GM21390 (cell line): Measurements from ENCODE around the gene ZNF121.
"Not testable (repeated sequence)": the region's sequence is repeated elsewhere in the genome, so short reads cannot be mapped to it uniquely, and the experiment has no call there.

Experiments used
- ATAC-seq: cut with Tn5 transposase; IDR thresholded peaks from one replicate; pipeline ENCODE4 v1.9.1; 2021; ENCODE audit not compliant: unreplicated experiment

Gene ZNF121

DNA sequence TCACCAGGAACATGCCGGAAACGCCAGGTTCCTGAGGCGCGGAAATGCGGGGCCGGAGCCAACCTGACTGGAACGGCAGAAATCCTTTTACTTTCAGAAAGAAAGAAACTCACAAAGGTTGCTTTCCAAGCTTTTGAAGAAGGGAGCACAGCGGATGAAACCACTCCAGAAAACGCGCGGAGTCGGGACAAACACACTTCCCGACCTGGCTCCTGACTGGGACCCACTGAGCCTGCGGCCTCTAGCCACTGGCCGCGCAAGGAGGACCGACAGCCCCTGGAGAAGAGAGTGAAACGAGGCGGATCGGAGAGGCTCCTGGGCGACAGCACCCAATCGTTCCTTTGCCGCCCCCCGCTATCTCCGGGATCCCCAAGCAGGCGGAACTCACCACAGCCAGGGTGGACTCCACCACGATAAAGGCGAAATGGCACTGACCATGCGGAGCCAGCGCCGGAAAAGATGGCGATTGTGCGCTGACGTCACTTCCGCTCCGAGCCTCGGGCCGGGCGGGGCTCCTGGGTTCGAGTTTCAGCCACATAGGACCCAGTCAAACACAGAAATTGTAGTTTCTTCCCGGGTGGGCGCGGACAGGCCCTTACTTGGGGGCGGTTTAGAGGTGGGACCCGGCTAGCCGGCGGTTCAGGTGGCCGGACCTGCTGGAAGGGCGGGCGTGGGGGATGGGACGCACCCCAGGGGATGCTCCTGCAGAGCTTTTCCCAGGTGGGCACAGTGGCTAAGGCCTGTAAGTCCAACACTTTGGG lies at the start of gene ZNF121:
TSS of gene ZNF121 (minus strand) at position 432 of the 761 bp plus-strand sequence. CDS start 16,407 bp downstream, outside the sequence.
- peak; percentile 73 for ATAC-seq

DNA sequence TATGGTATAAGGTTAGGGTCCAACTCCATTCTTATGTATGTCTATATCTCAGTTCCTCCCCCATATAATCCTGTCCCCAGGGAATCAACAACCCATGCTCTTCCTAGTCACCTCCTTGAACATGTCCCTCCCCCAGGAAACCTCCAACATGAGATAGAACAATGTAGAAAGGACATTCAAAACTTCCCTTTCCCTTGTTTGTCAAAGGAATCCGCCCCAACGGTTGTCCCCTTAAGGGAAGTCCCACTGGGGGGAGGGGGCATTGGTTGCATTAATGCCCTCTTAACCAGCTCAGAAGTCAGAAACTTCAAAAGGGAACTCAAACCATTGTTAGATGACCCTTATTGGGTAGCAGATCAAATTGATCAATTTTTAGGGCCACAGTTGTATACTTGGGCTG lies 43.6 kb upstream of the ZNF121 start:
- no peak for ATAC-seq

DNA sequence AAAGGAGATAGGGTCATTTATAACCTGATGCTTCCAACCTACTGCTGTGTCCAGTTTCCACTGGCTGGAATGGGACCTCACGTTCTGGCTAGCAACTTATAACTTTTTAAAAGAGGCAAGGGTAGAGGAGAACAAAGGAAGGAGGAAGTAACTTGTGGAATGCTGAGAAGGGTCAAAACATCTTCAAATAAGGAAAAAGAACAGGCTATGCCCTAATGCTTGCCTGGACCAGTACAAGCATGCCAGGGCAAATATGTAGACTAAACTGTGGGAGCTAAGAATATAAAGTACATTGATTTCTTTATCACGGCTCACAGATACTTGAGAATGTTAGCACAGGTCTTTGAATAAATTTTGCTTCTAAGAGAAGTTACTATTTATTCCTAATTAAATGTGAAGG lies 38.2 kb upstream of the ZNF121 start:
- no peak for ATAC-seq

DNA sequence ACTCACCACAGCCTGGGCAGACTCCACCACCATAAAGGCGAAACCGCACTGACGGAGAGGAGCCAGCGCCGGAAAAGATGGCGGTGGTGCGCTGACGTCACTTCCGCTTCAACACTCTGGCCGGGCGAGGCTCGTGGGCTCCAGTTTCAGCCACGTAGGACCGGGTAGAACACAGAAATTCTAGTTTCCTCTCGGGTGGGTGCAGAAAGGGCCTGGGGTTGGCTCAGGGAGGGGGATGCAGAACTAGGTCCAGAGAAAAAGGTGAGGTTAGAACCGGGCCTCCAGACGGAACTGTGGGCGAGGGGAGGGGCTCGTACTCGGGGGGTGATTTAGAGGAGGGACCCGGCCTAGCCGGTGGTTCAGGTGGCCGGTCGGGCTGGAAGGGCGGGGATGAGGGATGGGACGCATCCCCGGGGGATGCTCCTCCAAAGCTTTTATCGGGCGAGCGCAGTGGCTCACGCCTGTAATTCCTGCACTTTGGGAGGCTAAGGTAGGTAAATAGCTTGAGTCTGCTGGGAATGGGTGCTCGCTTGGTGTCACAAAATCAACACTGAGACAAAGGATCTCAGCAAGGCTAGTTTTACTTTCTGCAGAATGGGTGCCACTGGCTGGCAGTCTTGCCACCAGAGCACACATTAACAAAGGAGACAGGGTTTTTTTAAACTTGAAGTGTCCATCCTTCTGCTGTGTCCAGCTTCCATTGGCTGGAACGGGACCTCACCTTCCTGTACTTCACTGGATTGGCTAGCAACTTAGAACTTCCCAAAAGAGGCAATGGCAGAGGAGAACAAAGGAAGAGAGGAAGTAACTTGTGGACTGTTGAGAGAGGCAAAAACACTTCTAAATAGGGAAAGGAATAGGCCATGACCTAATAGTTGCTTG lies 37.1 kb upstream of the ZNF121 start, which contains the start of gene ZNF561:
TSS of gene ZNF561 (minus strand) at position 77 of the 882 bp plus-strand sequence. CDS start 1,776 bp downstream, outside the sequence.
- ATAC-seq: peak; percentile 78

DNA sequence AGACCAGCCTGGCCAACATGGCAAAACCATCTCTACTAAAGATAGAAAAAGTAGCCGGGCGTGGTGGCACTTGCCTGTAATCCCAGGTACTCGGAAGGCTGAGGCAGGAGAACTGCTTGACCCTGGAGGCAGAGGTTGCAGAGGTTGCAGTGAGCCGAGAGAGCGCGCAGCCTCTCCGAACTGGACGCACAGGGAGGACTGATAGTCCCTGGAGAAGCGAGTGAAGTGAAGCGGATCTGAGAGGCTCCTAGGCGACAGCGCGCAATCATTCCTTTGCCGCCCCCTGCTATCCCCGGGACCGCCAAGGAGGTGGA lies 36.5 kb upstream of the ZNF121 start:
- ATAC-seq: no peak

DNA sequence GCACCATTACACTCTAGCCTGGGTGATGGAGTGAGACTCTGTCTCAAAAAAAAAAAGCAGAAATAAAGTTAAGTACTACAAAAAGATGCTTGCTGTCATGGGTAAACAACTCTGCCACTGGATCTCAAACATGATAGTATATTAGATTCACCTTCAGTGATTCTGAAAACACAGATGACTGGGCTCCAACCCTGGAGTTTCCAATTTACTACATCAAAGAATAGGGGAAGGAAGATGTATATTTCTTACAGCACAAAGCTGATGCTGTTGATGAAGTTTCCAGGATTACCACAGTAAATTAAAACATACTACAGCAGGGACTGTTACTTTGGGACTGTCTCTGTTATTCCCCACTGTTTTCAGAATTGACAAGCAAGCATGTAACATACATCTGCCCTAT lies 31.5 kb upstream of the ZNF121 start:
- ATAC-seq: no peak

DNA sequence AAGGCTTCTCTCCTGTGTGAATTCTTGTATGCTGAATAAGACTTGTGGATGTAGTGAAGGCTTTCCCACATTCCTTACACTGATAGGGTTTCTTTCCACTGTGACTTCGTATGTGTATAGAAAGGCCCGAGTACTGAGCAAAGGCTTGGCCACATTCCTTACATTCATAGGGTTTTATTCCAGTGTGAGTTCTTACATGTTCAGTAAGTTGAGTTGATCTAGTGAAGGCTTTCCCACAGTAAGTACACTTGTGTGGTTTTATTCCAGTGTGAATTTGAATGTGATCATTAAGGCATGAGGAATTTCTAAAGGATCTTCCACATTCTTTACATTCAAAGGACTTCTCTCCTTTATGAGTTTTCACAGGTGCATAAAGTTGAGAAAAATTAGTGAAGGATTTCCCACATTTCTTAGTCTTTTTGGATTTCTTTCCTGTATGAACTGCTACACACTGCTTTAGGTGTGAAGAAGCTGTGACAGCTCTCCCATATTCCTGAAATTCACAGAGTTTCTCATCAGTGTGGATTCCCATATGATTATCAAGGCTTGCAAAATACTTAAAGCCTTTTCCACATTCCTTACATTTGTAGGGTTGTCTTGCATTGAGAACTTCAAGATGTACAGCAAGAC lies 26.3 kb upstream of the ZNF121 start:
- ATAC-seq: no peak

DNA sequence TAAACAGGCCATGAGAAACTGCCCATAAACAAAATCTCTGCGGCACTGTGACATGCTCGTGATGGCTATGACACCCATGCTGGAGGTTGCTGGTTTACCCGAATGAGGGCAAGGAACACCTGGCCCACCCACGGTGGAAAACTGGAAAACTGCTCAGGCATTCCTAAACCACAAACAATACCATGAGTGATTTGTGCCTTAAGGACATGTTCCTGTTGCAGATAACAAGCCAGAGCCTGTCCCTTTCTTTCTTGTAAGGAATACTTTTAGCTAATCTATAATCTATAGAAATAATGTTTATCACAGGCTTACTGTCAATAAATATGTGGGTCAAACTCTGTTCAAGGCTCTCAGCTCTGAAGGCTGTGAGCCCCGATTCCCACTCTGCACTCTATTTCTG lies 24.6 kb upstream of the ZNF121 start:
- ATAC-seq: no peak

DNA sequence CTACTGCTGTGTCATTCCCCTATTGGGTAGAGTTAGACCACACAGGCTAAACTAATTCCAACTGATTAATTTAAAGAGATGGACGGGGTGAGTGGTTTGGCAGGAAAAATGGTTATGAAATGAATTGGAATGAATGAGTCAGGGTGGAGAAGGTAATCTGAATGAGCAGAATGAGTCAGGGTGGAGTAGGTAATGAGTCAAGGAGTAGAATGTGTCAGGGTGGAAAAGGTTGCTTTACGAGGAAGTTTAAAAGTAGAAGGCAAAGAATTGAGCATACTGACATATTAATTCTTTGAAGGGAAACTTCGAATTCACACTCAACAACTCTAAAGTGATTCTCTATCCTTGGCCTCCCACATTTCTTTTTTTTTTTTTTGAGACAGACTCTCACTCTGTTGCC lies 12.7 kb upstream of the ZNF121 start:
- ATAC-seq: no peak

DNA sequence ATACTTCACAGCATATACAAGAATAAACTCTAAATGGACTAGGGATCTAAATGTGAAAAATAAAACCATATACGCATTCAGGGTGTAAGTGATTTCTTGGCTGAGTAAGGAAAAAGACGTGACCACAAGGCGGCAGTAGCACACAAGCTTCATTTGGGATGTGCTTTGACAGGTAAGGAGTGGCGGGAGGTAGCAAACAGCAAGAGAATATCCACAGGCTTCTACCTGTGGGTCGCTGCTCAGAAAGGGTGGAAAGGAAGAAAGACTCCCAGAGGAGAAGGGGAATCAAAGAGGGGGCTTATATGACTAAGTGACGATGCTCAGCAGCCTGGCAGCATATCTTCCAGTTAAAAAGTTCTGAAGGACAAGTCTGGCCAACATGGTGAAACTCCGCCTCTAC lies 2.5 kb upstream of the ZNF121 start:
- ATAC-seq: no peak

DNA sequence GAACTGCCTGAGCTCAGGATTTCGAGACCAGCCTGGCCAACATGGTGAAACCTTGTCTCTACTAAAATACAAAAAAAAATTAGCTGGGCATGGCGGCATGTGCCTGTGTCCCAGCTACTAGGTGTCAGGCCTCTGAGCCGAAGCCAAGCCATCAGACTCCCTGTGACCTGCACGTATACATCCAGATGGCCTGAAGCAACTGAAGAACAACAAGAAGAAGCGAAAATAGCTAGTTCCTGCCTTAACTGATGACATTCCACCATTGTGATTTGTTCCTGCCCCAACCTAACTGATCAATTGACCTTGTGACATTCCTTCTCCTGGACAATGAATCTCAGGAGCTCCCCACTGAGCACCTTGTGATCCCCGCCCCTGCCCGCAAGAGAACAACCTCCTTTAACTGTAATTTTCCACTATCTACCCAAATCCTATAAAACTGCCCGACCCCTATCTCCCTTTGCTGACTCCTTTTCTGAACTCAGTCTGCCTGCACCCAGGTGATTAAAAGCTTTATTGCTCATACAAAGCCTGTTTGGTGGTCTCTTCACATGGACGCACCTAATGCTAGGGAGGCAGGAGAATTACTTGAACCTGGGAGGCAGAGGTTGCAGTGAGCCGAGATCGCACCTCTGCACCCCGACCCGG lies 2.1 kb downstream of the ZNF121 start:
- not testable (repeated sequence) for ATAC-seq

DNA sequence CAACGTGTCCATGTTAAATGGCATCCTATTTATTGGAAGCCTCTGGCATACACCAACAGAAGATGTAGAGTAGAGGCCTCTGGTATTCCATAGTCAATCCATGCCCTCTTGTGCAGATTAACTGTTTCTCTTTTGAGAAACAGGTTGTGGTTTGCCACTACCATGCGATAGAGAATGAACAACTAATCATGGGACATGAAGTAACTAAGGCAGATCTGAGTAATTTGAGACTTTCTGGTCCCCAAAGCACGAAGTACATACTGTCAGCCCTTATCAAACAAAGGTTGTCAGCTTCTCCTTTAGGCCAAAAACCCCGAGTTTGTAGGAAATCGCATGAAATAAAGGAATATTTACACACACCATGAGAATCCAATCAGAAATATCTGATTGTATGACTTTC lies 3.6 kb downstream of the ZNF121 start:
- no peak for ATAC-seq

DNA sequence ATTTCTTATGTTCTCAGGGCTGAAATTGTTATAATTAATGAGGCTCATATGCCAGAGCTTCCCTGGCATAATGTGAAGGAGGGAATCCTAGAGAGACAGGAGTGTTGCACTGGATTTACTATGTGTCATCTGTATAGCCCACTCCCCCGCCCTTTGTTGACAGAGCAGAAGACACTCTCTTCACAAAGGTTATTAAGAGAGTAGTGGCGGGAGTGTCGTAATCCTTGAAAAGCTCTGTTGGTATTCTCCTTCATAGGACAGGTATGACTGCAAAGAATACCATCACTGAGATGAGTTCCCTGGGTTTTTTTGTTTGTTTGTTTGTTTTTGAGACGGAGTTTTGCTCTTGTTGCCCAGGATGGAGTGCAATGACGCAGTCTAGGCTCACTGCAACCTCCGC lies 14.0 kb downstream of the ZNF121 start:
- no peak for ATAC-seq

DNA sequence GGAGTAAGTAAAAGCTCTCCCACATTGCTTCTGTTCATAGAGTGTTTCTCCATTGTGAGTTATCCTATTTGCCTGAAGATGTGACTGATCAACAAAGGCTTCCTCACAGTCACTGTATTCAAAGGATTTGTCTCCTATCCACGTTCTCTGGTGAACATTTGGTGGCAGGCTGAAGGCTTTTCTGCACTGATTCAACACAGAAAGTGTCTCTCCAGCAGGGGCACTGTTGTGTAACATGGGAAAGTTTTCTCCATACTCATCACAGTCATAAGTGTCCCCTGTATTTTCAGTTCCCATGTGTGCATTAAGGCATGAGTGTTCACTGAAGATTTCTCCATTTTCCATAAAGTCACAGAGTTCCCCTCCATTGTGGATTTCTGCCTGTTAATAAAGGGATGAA lies 17.6 kb downstream of the ZNF121 start:
- ATAC-seq: no peak

DNA sequence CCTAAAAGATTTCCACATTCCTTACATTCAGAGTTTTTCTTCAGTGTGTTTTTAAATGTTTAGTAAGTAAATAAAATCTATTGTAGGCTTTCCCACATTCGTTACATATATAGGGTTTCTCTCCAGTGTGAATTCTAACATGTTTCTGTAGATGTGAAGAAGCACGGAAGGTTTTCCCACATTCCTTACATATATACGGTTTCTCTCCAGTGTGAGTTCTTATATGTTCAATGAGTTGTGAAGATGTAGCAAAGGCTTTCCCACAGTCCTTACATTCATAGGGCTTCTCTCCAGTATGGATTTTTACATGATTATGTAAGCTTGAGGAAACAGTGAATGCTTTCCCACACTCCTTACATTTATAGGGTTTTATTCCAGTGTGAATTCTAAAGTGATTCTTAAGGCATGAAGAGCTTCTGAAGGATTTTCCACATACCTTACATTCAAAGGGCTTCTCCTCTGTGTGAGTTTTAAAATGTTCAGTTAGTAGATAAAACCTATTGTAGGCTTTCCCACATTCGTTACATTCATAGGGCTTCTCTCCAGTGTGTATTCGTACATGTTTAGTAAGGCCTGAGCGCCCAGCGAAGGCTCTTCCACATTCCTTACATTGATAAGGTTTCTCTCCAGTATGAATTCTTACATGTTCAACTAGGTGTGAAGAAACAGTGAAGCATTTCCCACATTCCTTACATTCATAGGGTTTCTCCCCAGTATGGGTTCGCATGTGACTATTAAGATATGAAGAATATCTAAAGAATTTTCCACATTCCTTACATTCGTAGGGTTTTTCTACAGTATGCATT lies 18.2 kb downstream of the ZNF121 start:
- ATAC-seq: no peak

DNA sequence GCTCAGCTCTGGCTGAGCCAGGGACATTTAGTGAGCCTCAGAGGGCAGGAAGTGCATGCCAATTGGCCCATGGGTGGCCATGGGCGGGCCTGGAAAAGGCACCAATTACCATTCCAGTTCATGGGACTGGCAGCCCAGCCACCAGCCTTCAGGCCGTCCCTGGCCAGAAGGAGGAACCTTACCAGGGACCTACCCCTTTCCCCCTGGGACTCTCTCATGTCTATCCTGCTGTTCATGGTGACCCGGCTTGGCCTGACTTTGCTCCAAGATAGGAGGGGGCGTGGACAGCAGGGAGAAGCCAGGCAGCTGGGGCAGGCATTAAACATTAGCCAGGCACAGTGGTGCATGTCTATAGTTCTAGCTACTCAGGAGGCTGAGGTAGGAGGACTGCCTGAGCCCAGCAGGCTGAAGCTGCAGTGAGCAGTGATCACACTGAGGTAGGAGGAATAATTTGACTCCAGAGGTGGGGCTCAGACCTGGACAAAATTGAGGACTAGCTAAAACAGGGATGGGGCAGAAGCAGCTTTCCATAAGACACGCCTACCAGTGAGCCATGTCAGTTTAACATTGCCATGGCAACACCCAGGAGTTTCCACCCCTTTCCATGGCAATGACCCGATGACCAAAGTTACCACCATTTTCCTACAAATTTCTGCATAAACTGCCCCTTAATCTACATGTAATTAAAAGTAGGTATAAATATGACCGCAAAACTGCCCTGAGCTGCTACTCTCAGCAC lies 31.6 kb downstream of the ZNF121 start:
- ATAC-seq: no peak

DNA sequence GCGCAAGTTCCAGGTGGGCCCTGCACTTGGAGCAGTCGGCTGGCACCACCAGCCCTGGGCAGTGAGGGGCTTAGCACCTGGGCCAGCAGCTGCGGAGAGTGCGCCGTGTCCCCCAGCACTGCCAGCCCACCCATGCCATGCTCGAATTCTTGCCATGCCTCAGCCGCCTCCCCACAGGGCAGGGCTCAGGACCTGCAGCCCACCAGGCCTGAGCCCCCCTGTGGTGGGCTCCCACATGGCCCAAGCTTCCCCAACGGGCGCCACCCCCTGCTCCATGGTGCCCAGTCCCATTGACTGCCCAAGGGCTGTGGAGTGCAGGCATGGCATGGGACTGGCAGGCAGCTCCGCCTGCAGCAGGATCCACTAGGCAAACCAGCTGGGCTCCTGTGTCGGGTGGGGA lies 36.4 kb downstream of the ZNF121 start:
- no peak for ATAC-seq

DNA sequence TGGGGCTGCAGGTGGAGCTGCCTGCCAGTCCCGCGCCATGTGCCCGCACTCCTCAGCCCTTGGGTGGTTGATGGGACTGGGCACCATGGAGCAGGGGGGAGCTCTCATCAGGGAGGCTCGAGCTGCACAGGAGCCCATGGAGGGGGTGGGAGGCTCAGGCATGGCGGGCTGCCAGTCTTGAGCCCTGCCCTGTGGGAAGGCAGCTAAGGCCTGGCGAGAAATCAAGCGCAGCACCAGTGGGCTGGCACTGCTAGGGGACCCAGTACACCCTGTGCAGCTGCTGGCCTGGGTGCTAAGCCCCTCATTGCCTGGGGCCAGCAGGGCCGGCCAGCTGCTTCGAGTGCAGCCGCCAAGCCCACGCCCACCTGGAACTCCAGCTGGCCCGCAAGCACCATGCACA lies 43.0 kb downstream of the ZNF121 start:
- not testable (repeated sequence) for ATAC-seq

DNA sequence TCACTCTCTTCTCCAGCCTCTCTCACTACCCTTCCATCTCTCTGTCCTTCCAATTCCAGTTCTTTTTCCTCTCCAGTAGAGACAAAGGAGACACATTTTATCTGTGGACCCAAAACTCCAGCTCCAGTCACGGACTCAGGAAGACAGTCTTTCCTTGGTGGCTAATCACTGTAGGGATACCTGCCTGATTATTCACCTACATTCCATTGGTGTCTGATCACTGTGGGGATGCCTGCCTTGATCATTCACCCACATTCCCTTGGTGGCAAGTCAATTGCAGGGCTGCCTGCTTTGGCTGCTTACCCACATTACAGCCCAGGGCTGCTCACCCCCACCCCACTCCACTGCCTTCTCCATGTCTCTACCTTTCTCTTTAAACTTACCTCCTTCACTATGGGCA lies 44.4 kb downstream of the ZNF121 start:
- not testable (repeated sequence) for ATAC-seq

DNA sequence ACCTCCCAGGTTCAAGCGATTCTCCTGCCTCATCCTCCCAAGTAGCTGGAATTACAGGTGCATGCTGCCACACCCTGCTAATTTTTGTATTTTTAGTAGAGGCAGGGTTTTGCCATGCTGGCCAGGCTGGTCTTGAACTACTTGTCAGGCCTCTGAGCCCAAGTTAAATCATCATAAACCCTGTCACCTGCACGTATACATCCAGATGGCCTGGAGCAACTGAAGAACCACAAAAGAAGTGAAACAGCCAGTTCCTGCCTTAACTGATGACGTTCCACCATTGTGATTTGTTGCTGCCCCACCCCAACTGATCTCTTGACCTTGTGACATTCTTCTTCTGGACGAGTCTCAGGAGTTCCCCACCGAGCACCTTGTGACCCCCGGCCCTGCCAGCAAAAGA lies 45.1 kb downstream of the ZNF121 start:
- not testable (repeated sequence) for ATAC-seq
